K562 (cell line): ENCODE measurements around the gene VWA5B1.

Experiments used
- EP300 ChIP-seq: IDR thresholded peaks from 2 replicates; pipeline ENCODE4 v1.6.1; 2012; ENCODE audit warnings: low read length, improper control_type of control experiment
- HIVEP1 ChIP-seq: fragments of 250-450 bp; sonication (Bioruptor Pico); IDR thresholded peaks from 2 replicates; pipeline ENCODE4 v1.4.0; 2020; ENCODE audit warnings: mild to moderate bottlenecking
- PHF8 ChIP-seq: fragments of 200-600 bp; sonication (generic); IDR thresholded peaks from 2 replicates; pipeline ENCODE4 v1.6.1; 2012; ENCODE audit warnings: mixed run types, mild to moderate bottlenecking, inconsistent platforms, low read length, moderate library complexity, borderline replicate concordance
- RAD21 ChIP-seq, 2 experiments: fragments of 250-450 bp in 1 of 2; fragments of 450-650 bp in 1 of 2; sonication (Bioruptor Pico) in 1 of 2; formaldehyde crosslinking in 1 of 2; IDR thresholded peaks in 1 of 2; conservative IDR thresholded peaks in 1 of 2; 2 replicates each; pipeline versions ENCODE4 v1.4.0 to v1.8.0; 2020 to 2022; ENCODE audit warnings: mild to moderate bottlenecking in 2 of 2, moderate library complexity in 1 of 2
- SIRT6 ChIP-seq: IDR thresholded peaks from one replicate; pipeline ENCODE4 v1.6.1; 2012; ENCODE audit warnings: low read depth, mild to moderate bottlenecking, control low read depth, inconsistent platforms, low read length, moderate library complexity
- ZKSCAN1 ChIP-seq: fragments of 150-350 bp; IDR thresholded peaks from 2 replicates; pipeline ENCODE4 v1.6.1; 2016; ENCODE audit warnings: low read depth, low read length
- ZNF561 ChIP-seq: fragments of 450-650 bp; formaldehyde crosslinking; conservative IDR thresholded peaks from 2 replicates; pipeline ENCODE4 v1.4.0; 2020; ENCODE audit warnings: mild to moderate bottlenecking, moderate library complexity
- TF ChIP-seq, protein P1 (sequence below), 2 experiments: IDR thresholded peaks; 2 replicates each; pipeline ENCODE4 v1.6.1; 2011; ENCODE audit warnings: borderline replicate concordance in 1 of 2, control low read depth in 1 of 2, low read depth in 1 of 2, low read length in 1 of 2, mild to moderate bottlenecking in 1 of 2, mixed read lengths in 1 of 2, moderate library complexity in 1 of 2; ENCODE audit not compliant: insufficient read depth in 1 of 2, insufficient read length in 1 of 2, poor library complexity in 1 of 2, severe bottlenecking in 1 of 2; ENCODE audit errors: extremely low read depth in 1 of 2
- TF ChIP-seq, protein P2 (sequence below): sonication (generic); formaldehyde crosslinking; IDR thresholded peaks from 2 replicates; pipeline ENCODE4 v1.8.1; 2023; ENCODE audit warnings: mild to moderate bottlenecking, missing genetic modification reagents
- TF ChIP-seq, protein P3 (sequence below): sonication (generic); formaldehyde crosslinking; IDR thresholded peaks from 2 replicates; pipeline ENCODE4 v1.8.1; 2023; ENCODE audit warnings: mild to moderate bottlenecking, missing genetic modification reagents
- TF ChIP-seq, protein P4 (sequence below), 3 experiments: IDR thresholded peaks in 2 of 3; conservative IDR thresholded peaks in 1 of 3; 2 replicates each; pipeline ENCODE4 v1.5.1; 2011 to 2012; ENCODE audit warnings: low read length in 3 of 3, mild to moderate bottlenecking in 3 of 3, control low read depth in 2 of 3, improper control_type of control experiment in 1 of 3, inconsistent platforms in 1 of 3, low read depth in 1 of 3, mixed read lengths in 1 of 3, moderate library complexity in 1 of 3; ENCODE audit not compliant: insufficient read depth in 2 of 3
- TF ChIP-seq, protein P5 (sequence below): sonication (generic); formaldehyde crosslinking; IDR thresholded peaks from 2 replicates; pipeline ENCODE4 v1.8.1; 2022; ENCODE audit warnings: missing genetic modification reagents
- TF ChIP-seq, protein P6 (sequence below): fragments of 250-450 bp; sonication (Bioruptor Pico); IDR thresholded peaks from 2 replicates; pipeline ENCODE4 v1.8.0; 2022; ENCODE audit warnings: inconsistent platforms

DNA sequence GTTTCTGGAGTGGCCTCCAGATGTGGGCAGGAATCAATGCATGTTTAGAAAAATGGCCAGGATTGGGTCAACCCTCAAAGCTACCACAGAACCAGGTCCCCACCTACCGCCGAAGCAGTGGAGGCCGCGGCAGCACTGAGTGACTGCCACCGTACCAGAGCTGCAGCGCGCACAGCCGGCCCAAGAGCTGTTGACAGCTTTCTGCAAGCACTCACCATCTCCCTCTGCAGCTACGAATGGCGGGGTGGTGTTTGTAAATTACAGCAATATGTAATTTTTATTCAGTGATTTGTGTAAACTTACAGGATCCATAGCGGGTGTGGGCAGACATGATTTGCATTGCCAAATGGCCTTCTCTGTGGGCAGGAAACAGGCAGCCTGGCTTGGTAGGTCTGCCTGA is 98.9 kb downstream of the VWA5B1 start:
- TF ChIP-seq, protein P1, sequence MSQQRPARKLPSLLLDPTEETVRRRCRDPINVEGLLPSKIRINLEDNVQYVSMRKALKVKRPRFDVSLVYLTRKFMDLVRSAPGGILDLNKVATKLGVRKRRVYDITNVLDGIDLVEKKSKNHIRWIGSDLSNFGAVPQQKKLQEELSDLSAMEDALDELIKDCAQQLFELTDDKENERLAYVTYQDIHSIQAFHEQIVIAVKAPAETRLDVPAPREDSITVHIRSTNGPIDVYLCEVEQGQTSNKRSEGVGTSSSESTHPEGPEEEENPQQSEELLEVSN (IDR thresholded peaks at IDR 0.05; ENCODE audit: borderline replicate concordance in 1 of 2, extremely low read depth in 1 of 2, insufficient read depth in 1 of 2, insufficient read length in 1 of 2, low read depth in 1 of 2, low read length in 1 of 2, poor library complexity in 1 of 2, severe bottlenecking in 1 of 2), result no peak
- TF ChIP-seq, protein P2, sequence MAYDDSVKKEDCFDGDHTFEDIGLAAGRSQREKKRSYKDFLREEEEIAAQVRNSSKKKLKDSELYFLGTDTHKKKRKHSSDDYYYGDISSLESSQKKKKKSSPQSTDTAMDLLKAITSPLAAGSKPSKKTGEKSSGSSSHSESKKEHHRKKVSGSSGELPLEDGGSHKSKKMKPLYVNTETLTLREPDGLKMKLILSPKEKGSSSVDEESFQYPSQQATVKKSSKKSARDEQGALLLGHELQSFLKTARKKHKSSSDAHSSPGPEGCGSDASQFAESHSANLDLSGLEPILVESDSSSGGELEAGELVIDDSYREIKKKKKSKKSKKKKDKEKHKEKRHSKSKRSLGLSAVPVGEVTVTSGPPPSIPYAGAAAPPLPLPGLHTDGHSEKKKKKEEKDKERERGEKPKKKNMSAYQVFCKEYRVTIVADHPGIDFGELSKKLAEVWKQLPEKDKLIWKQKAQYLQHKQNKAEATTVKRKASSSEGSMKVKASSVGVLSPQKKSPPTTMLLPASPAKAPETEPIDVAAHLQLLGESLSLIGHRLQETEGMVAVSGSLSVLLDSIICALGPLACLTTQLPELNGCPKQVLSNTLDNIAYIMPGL (CRISPR knock-in tag), result no peak
- TF ChIP-seq, protein P3, sequence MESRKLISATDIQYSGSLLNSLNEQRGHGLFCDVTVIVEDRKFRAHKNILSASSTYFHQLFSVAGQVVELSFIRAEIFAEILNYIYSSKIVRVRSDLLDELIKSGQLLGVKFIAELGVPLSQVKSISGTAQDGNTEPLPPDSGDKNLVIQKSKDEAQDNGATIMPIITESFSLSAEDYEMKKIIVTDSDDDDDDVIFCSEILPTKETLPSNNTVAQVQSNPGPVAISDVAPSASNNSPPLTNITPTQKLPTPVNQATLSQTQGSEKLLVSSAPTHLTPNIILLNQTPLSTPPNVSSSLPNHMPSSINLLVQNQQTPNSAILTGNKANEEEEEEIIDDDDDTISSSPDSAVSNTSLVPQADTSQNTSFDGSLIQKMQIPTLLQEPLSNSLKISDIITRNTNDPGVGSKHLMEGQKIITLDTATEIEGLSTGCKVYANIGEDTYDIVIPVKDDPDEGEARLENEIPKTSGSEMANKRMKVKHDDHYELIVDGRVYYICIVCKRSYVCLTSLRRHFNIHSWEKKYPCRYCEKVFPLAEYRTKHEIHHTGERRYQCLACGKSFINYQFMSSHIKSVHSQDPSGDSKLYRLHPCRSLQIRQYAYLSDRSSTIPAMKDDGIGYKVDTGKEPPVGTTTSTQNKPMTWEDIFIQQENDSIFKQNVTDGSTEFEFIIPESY (CRISPR knock-in tag), result no peak
- TF ChIP-seq, protein P4, sequence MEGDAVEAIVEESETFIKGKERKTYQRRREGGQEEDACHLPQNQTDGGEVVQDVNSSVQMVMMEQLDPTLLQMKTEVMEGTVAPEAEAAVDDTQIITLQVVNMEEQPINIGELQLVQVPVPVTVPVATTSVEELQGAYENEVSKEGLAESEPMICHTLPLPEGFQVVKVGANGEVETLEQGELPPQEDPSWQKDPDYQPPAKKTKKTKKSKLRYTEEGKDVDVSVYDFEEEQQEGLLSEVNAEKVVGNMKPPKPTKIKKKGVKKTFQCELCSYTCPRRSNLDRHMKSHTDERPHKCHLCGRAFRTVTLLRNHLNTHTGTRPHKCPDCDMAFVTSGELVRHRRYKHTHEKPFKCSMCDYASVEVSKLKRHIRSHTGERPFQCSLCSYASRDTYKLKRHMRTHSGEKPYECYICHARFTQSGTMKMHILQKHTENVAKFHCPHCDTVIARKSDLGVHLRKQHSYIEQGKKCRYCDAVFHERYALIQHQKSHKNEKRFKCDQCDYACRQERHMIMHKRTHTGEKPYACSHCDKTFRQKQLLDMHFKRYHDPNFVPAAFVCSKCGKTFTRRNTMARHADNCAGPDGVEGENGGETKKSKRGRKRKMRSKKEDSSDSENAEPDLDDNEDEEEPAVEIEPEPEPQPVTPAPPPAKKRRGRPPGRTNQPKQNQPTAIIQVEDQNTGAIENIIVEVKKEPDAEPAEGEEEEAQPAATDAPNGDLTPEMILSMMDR (IDR thresholded peaks at IDR 0.05 in 2 of 3, conservative IDR thresholded peaks at IDR 0.05 in 1 of 3; ENCODE audit: insufficient read depth in 2 of 3, low read depth in 1 of 3, low read length in 3 of 3), result no peak
- no peak for TF ChIP-seq RAD21 (CRISPR knock-in tag; conservative IDR thresholded peaks at IDR 0.05 in 1 of 2, IDR thresholded peaks at IDR 0.05 in 1 of 2)
- TF ChIP-seq SIRT6, result no peak
- TF ChIP-seq, protein P5, sequence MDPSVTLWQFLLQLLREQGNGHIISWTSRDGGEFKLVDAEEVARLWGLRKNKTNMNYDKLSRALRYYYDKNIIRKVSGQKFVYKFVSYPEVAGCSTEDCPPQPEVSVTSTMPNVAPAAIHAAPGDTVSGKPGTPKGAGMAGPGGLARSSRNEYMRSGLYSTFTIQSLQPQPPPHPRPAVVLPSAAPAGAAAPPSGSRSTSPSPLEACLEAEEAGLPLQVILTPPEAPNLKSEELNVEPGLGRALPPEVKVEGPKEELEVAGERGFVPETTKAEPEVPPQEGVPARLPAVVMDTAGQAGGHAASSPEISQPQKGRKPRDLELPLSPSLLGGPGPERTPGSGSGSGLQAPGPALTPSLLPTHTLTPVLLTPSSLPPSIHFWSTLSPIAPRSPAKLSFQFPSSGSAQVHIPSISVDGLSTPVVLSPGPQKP (CRISPR knock-in tag), result no peak
- no peak for TF ChIP-seq HIVEP1 (CRISPR knock-in tag)
- TF ChIP-seq, protein P6, sequence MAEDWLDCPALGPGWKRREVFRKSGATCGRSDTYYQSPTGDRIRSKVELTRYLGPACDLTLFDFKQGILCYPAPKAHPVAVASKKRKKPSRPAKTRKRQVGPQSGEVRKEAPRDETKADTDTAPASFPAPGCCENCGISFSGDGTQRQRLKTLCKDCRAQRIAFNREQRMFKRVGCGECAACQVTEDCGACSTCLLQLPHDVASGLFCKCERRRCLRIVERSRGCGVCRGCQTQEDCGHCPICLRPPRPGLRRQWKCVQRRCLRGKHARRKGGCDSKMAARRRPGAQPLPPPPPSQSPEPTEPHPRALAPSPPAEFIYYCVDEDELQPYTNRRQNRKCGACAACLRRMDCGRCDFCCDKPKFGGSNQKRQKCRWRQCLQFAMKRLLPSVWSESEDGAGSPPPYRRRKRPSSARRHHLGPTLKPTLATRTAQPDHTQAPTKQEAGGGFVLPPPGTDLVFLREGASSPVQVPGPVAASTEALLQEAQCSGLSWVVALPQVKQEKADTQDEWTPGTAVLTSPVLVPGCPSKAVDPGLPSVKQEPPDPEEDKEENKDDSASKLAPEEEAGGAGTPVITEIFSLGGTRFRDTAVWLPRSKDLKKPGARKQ (CRISPR knock-in tag), result no peak
- TF ChIP-seq ZKSCAN1, result no peak
- no peak for TF ChIP-seq EP300
- TF ChIP-seq PHF8, result no peak
- no peak for TF ChIP-seq ZNF561
